NCI-H748 (cell line): ENCODE results near the gene KRT13.

Experiments
- DNase-seq: peaks from one replicate; lab custom pipeline; 2025; ENCODE audit not compliant: unreplicated experiment; lab: John Stamatoyannopoulos, UW

The KRT13 gene

DNA sequence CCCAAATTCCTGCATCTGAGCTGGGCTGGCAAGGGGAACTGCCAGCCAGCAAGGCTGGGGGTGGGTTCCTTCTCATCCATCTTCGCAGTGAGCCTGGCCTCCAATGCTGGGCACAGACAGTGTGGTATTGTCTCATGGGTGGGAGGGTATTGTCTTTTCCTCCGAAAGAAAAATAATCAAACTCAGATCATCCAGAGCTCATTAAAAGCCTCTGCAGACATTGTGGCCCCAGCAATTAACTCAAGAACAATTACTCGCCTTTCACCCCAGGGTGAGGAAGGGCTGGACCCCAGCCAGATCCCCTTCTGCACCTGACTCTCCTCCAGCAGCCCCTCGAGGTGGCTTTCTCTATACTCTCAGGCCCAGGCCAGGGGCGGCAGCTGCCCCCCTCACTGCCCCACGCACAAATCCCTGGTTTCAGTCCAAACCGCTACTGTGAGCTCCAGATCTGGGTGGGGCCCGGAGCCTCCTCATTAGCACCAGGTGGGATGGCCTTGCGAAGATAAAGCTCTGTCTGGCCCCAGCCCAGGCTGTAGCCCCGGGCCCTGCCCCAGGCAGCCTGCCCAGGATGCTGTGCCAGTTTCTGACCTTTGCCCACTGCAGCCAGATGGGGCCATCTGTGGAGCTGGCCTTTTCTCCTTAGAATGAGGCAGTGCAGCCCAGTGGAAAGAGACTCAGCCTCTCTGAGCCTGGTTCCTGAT, 15.6 kb upstream of the KRT13 start:
- DNase-seq: peak; percentile 95

DNA sequence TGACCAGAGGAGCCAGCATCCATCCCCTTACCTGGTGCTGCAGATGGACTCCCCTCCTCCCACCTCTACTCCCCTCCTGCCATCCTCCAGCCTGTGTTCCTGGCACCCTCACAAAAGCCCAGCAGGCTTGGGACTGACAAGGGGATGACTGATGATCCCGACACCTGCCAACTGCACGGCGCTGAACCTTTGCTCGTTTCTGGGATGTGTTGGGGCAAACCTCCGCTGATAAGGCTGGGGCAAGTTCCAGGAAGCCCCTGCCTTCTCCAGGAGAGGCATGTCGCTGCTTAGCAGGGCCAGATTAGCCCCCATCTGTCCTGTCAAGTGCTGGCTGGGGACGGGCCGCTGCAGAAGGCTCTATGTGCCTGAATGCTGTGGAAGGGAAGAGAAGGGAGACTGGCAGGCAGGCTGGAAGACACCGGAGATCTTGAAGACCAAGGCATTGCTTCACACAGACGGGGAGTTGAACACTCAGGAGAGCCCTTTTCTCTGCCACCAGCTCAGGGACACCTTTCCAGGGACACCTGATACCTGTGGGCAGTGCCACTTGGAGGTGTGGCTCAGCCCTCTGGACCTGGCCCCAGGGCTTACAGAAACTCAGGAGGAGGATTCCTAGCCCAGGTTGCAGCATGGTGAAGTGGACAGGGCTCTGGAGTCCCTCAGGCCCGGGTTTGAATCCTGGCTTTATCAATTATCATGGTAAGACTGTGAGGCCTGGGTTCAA, 14.3 kb upstream of the KRT13 start:
- DNase-seq: peak; percentile 79

DNA sequence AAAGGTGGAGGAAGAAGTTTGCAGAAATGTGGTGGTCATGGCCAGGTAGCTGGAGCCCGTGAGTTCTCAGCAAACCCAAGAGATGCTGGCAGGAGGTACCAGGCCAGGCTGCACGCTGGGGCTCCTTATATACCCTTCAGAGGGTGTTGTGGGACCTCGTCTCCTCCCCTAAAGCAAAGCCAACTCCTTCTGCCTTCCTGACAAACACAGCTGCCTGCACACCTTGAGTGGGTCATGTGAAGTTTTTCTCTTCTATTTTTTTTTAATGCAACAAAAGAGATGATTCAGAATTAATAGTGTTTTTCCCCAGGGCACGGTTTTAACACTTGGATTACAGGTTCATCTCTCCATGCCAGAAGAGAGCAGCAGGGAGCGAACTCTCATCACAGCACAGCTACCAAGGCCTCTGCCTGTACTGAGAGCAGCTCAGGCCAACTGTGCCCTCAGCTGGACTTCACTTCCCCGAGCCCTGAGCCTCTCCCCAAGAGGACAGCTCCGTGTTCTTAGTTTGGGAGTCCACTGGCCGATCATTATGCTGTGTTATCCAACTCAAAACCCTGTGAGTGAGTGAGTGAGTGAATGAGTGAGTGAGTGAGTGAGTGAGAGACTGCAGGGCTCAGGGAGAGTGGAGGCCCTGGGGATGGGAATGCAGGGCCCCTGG, 13.5 kb upstream of the KRT13 start, which contains the start of gene KRT15:
Gene KRT15, minus strand, starts transcription at position 102 of the 661 bp plus-strand sequence. Its CDS starts 63 bp downstream, at position 39.
- peak; percentile 44 for DNase-seq

DNA sequence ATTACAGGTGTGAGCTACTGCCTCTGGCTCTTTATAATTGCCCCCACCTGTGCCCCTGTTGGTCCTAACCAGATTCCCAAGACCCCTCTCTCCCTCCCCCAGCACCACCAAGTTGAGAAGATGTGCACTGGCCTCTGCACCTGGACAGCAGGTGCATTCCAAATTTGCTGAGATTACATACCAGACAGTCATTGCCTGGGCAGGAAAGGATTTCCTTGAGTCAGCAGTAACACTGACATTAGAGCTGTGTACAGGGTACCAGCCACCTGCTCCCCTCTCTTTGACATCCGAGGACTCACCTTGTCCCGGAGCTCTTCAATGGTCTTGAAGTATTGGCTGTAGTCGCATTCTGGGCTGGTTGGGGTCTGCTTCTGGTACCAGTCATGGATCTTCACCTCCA, 12.6 kb upstream of the KRT13 start:
- peak; percentile 43 for DNase-seq

DNA sequence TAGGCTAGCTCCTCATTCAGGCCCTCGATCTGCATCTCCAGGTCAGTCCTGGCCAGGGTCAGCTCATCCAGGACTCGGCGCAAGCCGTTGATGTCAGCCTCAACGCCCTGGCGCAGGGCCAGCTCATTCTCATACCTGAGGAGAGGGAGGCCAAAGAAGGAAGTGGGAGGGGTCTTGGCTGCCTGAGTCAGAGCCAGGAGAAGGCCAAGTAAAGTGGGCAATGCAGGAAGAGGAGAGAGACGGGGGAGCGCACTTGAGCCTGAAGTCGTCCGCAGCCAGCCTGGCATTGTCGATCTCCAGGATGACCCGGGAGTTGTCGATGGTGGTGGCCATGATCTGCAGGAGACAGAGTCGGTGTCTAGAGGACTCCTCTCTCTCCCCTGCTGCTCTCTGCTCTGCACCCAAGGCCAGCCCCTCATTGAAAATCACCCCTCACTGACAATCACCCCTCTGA, 11.4 kb upstream of the KRT13 start:
- DNase-seq: peak; percentile 17

DNA sequence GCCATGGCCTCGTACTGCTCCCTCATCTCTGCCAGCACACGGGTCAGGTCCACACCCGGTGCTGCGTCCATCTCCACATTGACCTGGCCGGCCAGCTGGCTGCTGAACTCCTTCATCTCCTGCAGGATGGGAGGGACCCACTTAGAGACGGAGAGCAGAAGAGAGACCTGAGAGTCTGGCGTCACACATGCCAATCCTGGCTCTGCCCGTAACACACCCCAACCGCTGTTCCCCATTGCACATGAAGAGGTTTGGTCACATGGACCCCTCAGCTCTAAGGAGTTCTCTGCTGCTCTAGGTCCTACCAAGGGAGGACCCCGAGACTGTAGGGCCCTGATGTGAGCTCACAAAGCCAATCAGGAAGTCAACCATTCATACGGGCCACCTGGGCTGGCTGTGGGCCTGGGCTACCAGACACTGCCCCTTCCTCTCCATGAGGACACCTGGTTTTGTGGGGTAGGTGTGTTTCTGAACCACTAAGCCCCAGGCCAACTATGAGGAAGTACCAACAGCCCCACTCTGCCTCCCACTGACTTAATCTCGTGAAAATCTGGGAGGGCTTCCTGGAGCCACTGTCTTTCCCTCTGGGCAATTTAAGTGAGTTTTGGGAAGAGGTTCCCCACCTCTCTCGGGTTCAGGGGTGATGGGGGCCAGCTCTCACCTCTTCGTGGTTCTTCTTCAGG, 10.9 kb upstream of the KRT13 start:
- DNase-seq: no peak

DNA sequence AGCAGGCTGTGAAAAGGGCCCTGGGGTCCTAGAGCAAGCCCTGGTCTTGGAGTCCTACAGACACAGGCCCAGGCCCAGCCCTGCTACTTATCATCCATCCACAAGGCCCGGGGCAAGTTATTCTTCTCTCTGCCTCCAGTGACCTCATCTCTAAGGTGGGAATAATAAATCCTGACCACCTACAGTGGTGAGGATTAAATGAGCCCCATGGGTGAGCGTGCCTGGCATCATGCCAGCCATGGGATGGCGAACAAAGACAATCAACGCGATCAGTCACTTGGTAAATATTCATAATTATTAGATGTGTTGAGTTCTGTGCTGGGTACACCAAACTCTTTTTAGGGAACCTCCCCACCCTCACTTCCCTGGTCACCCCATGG, 7.7 kb upstream of the KRT13 start:
- DNase-seq: peak; percentile 91

DNA sequence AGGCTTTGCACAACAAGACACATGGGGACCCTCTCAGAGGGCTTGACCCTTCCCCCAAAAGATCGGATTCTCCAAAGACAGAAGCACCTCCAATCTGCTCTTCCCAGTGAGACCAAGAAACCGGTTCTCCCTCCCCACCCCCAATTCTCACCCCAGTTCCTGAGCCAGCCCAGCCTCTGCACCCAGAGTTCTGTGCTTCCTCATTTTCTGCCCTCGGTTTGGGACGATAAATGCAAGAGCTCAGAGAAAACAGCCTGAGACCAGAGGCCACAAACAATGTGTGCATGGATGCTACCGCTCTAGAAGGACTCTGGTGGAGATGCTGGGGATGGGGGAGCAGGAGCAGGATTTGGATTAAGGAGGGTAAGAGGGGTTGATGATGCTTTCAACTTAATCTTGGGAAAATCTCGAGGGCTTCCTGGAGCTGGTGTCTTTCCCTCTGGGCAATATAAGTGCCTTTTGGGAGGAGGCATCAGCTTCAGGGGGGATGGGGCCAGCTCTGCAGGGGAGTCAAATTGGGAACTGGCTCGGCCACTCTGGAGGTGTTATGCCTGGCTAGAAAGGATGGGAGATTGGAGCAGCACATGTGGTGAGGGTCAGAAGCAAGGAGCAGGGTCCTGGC, 7.2 kb upstream of the KRT13 start:
- DNase-seq: no peak

DNA sequence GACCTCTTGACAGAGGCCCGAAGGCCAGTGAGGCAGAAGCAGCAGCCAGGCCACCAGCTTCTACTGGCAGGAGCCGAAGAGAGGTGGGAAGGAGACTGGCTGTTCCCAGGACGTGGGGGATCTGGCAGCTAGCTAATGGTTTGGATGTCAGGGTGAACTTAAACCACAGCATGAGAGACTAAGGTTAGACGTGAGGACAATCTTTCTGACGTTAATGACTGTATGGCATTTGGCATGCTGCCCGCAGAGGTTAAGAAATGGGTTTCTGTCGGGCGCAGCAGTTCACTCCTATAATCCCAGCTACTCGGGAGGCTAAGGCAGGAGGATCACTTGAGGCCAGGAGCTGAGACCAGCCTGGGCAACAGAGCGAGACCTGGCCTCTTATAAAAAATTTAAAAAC, 6.3 kb upstream of the KRT13 start:
- no peak for DNase-seq

DNA sequence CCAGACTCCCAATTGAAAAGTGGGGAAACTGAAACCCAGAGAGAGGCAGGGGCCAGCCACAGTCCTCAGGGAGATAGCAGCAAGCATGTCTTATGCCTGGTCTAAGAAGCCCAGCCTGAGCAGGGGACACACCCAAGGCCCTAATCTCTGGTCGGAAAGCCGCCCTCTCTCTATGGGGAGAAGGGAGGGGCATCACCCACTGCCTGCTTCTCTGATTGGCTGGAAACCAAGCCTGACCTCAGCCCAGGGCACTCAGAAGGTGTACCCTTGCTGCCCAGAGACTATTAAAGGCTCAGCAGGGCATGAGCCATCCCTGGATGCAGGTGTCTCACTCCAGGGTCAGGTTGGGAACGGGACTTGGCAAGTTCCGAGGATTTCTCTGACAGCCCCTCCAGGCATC, 5.7 kb upstream of the KRT13 start:
- peak; percentile 81 for DNase-seq

DNA sequence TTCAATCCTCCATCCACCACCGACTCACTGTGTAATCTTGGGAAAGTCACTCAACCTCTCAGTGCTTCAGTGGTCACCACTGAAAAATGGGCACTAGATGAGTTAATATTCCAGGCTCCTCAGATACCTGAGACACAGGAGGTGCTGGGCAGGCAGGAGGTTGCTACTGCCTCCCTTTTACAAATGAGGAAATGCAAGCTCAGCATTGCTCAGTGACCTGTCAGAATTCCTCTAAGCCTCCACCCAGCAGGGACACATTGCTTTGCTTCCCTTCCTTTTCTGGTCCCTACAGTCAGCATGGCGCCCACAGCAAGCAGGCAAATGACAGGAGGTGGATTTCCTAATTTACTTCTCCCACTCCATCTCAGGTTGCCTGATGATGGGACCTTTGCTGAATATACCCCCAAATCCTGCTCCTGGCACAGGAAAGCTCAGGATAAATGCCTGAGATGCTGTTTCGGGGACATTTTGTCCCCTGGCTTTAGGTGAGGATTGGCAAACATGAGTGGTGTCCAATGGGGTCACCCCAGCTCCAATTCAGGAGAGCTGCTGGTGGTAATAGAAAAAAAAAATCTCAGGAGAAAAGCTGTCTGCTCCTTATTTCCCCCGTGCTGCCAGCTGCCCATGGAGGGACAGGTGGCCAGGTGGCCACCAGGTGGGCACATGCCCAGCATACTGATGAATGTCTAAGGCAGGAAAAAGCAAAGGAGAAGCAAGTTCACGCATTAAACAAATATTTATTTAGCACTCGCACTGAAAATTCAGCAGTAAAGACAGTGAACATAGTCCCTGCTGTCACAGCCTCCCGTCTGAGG, 5.0 kb upstream of the KRT13 start:
- DNase-seq: peak; percentile 84

DNA sequence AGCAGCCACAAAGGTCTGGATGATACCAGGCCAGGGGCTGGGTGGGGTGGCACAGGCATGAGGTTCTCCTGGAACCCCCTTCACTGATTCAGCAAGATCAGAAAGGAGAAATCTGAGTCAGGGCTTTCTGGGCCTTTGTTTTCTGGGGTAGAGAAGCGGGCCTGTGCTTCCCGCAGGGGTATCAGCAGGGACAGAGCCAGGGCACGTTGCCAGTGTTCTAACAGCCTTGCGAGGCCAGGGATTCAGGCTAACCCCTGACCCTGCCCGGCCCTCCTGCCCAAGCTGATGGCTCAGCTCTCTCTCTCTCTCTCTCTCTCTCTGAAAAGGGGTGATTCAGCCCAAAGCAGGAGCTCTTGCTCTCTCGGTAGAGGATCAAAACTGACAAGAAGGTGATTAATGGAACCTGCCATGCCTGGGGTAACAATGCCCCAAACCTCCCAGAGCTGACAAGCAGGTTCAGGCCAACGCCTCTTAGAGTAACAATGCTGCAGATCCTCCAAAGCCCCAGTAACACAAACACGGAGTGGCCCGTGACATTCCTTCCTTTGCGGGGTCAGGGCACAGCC, 2.0 kb upstream of the KRT13 start:
- no peak for DNase-seq

DNA sequence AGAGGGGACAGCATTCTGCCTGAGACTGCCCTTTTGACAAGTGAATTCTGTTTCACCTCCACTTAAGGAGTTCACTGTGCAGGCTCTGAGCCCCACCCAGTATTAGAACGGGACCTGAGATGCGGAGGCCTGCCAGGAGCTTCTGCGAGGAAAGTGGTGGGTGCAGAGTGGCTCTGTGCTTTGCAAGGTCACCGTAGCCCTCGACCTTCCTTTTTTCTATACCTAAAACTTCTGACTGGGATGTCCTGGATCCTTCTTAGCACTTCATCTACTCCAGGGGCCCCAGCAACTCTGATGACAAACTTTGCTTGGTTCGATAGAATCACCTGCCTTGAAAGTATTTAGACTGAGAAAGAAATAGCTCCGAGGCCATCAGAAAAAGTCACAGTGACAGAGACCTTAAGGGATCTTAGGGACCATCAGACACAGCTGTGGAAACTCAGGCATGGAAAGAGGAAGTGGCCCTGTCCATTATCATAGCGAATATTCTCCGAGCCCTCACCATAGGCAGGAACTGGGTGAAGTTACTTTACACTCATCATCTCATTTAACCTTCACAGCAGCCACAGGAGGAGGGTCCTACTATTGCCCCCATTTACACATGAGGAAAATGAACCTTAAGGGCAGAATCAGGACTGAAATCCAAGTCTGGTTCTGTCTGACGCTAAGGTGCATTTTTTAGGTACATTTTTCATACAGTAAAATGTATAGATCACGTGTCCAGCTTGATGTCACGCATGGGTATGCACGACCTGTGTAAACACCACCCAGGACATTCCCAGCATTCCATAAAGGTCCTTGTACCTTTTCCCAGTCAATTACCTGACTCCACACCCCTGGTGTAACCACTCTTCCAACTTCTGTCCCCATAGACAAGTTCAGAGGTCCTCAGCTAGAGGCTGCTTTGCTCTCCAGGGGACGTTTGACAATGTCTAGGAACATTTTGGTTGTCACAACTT, 676 bp upstream of the KRT13 start:
- no peak for DNase-seq

DNA sequence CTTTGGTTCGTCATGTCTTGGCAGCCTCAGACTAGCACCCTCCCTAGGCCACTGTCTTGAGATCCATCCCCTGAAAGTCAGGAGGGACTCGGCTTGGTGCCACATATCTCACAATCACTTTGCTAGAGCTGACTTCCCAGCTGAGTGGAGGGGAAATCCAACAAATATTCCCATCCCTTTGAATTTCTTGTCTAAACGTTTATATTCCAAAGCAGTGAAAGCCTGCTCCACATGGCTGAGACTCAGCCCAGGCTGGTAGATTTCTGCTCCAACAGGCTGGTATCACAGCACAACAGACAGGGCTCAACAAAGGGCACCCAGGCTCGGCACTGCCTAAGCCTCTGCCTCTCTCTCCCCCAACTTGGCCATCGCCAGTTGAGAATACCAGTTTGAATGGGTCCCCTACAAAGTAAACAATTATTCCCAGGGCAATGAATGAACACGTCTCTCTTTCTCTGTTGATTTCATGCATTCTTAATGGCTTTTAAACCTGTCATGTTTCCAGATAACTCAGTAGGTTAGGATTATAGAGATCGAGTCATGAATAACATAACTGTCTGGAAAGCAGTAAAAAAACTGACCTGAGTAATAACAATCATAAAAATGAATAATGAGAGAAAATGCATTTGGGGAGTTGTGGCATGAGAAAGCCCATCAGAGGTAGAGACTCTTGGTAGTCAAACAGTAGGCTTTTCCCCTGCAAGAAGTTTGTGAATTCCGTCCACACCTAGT, 1.0 kb downstream of the KRT13 start:
- no peak for DNase-seq

DNA sequence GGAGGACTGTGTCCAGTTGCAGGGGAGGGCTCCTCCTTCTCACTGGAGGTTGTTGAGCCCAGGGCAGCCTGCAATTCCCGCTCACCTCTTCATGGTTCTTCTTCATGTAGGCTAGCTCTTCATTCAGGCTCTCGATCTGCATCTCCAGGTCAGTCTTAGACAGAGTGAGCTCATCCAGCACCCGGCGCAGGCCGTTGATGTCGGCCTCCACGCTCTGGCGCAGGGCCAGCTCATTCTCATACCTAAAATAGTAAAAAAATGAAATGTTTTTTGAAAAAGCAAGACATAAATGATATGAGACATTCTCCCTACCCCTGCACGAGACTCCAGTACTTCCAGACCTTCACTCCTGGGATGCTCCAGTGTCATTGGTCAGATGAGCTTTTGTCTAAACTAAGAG, 2.2 kb downstream of the KRT13 start:
- DNase-seq: no peak

DNA sequence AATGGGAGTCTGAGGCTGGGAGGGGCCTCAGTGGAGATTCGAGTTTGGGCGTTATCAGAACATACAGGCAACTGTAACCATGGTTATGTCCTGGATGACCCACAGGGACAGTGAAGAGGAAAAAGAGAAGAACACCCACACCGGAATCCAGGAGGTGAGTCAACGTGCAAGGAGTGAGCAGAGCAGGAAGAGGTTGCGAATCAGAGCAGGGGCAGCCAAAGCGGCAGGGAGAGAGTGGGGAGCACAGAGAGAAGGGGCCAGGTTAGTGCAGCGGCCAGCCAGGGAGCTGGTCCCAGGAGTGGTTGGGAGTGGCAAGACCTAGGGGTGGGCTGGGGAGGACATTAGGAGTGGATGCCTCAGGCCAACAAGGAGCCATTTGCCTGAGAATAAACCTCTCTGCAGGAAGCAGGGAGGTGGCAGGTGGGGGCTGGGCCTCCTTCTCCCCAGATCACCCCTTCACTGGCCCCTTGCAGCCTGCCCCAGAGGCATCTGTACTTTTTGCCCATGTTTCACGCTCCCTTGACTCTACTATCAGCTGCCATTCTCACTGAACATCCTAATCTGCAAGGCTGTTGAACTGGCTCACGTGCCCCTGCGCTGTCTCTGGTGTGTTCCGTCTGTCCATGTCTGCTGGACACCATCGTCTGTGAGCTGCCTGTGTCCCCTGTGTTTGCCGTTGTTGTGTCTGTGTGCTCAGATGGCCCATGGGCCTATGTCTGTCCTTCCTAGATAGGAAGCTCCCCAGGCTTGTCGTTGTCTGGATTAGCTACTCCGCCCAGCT, 5.1 kb downstream of the KRT13 start:
- DNase-seq: no peak

DNA sequence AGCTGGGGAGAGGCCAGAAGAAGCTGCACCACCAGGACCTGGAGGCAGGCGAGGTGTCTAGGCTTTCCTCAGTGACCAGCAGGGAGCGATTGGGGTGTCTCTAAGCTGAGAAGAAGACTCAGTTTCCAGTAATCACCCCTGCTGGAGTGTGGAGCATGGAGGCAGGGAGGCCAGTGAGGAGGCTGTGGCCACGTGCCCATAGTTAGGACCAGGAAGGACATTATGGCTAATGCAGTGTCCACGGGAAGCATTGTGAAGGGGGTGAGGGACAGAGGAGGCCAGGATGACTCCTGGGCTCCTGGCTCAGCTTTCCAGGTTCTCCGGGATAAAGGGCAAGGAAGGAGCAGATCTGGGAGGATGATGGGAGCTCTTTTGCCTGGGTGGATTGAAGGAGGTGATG, 5.7 kb downstream of the KRT13 start:
- DNase-seq: no peak
